WERI-Rb-1 (cell line): Measurements from ENCODE around the gene FUT9.

Experiments
- DNase-seq: peaks from one replicate; pipeline ENCODE4 v3.0.0-alpha.2; 2020
- H3K27ac ChIP-seq: fragments of 250-450 bp; sonication (Bioruptor Pico); 2 replicates; pipeline ENCODE4 v1.5.1; 2020; ENCODE audit warnings: mild to moderate bottlenecking, moderate library complexity
- H3K27me3 ChIP-seq: fragments of 250-450 bp; sonication (Bioruptor Pico); 2 replicates; pipeline ENCODE4 v1.5.1; 2021; ENCODE audit warnings: mild to moderate bottlenecking, low read depth, moderate library complexity; ENCODE audit not compliant: insufficient read depth, severe bottlenecking
- H3K36me3 ChIP-seq: fragments of 250-450 bp; sonication (Bioruptor Pico); 2 replicates; pipeline ENCODE4 v1.5.1; 2020; ENCODE audit warnings: mild to moderate bottlenecking, moderate library complexity
- H3K4me3 ChIP-seq: 2 replicates; pipeline ENCODE4 v1.5.1; 2011; ENCODE audit warnings: low read depth, mild to moderate bottlenecking, control low read depth, low read length
- H3K9me3 ChIP-seq: fragments of 250-450 bp; sonication (Bioruptor Pico); 2 replicates; pipeline ENCODE4 v1.5.1; 2021; ENCODE audit warnings: mild to moderate bottlenecking, moderate library complexity; ENCODE audit not compliant: severe bottlenecking
- TF ChIP-seq, protein P1 (sequence below): IDR thresholded peaks from 2 replicates; pipeline ENCODE4 v1.5.1; 2011; ENCODE audit warnings: low read depth, mild to moderate bottlenecking, control low read depth, inconsistent platforms, low read length

The FUT9 gene

DNA sequence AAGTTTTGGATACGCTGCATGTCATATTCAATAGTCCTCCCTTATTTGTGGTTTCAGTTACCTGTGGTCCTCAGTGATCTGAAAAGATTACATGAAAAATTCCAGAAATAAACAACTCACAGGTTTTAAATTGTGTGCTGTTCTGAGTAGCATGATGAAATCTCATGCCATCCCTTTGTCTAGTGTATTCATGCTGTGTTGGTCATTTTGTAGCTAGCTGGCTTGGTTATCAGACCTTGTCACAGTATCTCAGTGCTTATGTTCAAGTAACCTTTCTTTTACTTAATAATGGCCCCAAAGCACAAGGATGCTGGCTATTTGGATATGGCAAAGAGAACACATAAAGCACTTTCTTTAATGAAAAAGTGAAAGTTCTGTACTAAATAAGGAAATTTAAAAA, 78.3 kb downstream of the FUT9 start:
- H3K9me3 ChIP-seq: no peaks in the 10 kb centered on the region
- H3K4me3 ChIP-seq: no peak overlapping the region
- TF ChIP-seq, protein P1, sequence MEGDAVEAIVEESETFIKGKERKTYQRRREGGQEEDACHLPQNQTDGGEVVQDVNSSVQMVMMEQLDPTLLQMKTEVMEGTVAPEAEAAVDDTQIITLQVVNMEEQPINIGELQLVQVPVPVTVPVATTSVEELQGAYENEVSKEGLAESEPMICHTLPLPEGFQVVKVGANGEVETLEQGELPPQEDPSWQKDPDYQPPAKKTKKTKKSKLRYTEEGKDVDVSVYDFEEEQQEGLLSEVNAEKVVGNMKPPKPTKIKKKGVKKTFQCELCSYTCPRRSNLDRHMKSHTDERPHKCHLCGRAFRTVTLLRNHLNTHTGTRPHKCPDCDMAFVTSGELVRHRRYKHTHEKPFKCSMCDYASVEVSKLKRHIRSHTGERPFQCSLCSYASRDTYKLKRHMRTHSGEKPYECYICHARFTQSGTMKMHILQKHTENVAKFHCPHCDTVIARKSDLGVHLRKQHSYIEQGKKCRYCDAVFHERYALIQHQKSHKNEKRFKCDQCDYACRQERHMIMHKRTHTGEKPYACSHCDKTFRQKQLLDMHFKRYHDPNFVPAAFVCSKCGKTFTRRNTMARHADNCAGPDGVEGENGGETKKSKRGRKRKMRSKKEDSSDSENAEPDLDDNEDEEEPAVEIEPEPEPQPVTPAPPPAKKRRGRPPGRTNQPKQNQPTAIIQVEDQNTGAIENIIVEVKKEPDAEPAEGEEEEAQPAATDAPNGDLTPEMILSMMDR: no peak
- H3K27me3 ChIP-seq: no peaks in the 10 kb centered on the region
- no peak overlapping the region for H3K27ac ChIP-seq
- DNase-seq: no peak
- no peaks in the 10 kb centered on the region for H3K36me3 ChIP-seq

DNA sequence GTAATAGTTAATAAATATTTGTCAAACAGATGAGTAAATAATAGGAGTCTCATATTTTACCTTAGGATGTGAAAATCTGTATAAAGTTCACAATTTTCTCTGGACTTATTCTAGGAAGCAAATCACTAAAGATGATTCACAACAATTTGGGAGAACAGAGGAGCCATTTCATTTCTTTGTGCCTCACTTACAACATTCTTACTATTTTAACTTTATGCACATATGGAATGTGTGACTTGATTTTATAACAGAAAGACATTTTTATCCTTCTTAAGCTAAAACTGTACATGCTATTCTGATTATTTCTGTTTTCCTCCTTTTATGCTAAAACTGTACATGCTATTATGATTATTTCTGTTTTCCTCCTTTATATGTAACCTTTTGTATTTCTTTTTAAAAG, 83.3 kb downstream of the FUT9 start:
- Histone ChIP-seq H3K27ac (no peak overlapping the region), H3K4me3 (no peak overlapping the region), H3K36me3 (no peaks in the 10 kb centered on the region), H3K27me3 (no peaks in the 10 kb centered on the region), H3K9me3 (no peaks in the 10 kb centered on the region)
- TF ChIP-seq, protein P1: no peak
- DNase-seq: no peak

DNA sequence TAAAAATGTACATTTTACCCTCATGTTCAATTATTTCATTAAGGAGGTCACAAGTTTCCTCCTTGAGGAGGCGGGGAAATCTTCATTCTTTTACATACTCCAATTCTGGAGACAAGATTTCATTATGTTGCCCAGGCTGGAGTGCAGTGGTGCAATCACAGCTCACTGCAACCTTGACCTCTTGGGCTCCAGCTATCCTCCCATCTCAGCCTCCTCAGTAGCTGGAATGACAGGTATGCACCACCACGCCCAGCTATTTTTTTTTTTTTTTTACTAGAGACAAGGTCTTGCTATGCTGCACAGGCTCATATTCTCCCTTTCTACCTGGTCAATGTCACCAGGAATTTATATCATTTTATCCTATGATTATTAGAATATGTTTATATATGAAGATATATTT, 85.8 kb downstream of the FUT9 start:
- DNase-seq: no peak
- Histone ChIP-seq H3K36me3 (no peaks in the 10 kb centered on the region), H3K27ac (no peak overlapping the region), H3K4me3 (no peak overlapping the region), H3K9me3 (no peaks in the 10 kb centered on the region), H3K27me3 (no peaks in the 10 kb centered on the region)
- TF ChIP-seq, protein P1: no peak

DNA sequence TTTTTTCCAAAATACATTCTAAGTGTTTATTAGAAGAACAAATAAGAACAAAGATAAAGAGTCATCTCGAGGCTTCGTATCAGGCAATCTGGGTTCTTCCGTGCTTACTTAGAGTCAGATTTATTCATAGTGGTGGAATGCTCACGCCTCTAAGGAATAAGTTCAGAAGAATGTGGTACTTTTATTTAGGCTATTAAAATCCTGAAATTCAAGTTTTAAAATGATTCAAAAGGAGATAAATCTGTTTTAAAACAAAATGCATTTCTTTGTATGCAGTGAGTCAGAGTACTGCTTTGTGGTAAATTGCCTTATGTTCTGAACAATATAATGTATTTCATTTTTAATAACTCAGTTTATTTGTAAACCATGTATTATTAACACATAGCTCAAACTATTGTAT, 89.1 kb downstream of the FUT9 start:
- Histone ChIP-seq H3K36me3 (no peaks in the 10 kb centered on the region), H3K9me3 (no peaks in the 10 kb centered on the region), H3K4me3 (no peak overlapping the region), H3K27ac (no peak overlapping the region), H3K27me3 (no peaks in the 10 kb centered on the region)
- TF ChIP-seq, protein P1: no peak
- DNase-seq: no peak

DNA sequence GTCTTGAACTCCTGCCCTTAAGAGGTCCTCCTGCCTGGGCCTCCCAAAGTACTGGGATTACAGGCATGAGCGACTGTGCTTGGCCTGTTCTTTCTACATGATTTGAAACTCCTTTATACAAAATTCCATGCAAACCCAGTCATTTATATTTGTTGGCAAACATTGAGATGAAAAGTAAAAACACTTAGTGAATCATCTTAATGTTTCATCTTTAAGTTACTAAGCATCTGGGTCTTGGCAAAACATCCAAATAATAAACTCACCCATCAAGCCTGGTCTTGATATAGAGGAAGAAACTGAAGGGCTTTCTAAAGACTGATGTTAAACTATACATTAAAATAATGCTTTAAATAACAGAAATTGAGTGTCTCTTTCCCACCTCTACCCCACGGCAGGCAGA, 95.1 kb downstream of the FUT9 start:
- H3K36me3 ChIP-seq: no peaks in the 10 kb centered on the region
- TF ChIP-seq, protein P1: no peak
- no peak for DNase-seq

DNA sequence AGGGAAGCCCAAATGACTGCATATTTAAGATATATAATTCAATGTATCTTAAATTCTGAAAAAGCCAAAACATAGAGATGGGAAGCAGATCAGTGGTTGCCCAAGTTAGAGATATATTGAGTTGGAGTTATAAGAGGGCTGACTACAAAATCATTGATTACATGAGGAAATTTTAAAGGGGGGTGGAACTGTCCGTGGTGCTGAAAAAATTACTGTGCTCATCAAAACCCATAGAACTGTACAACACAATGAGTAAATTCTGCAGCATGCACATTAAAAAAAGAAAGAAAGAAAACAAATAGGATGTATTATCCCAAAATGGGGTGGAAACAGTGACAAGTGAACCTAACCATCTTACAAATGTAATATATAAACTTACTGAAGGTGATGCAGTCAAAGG, 100.9 kb downstream of the FUT9 start:
- H3K27ac ChIP-seq: no peak overlapping the region
- H3K9me3 ChIP-seq: no peaks in the 10 kb centered on the region
- TF ChIP-seq, protein P1: no peak
- H3K4me3 ChIP-seq: no peak overlapping the region
- no peak for DNase-seq
- H3K27me3 ChIP-seq: no peaks in the 10 kb centered on the region
- no peaks in the 10 kb centered on the region for H3K36me3 ChIP-seq

More for the DNA sequence above, 95.1 kb downstream of the FUT9 start:
- no peak overlapping the region for H3K4me3 ChIP-seq
- H3K27me3 ChIP-seq: no peaks in the 10 kb centered on the region
- H3K27ac ChIP-seq: no peak overlapping the region
- no peaks in the 10 kb centered on the region for H3K9me3 ChIP-seq
